Activated B cell treated with CpG ODN at 0.5 μM for 24 hours (primary cell): ENCODE results near the gene FBLN5. TPM values are rescaled to one million over a fixed set of nuclear protein-coding genes. Genes with fewer than 3 reads are reported as not detected.

ENCODE experiments used
- ATAC-seq: fragments of 200-7000 bp; cut with Tn5 transposase; one replicate; pipeline ENCODE4 v1.10.0; 2021; ENCODE audit warnings: low read depth, mild to moderate bottlenecking, moderate library complexity
- CTCF ChIA-PET: fragments of 350-600 bp; sonication (Branson Sonifier 250); formaldehyde crosslinking; loops from one replicate; lab custom pipeline; 2021; ENCODE audit warnings: antibody characterized with exemption; lab: Charles Lee
- POLR2A ChIA-PET: fragments of 350-600 bp; sonication (Branson Sonifier 250); formaldehyde crosslinking; loops from one replicate; lab custom pipeline; 2021; ENCODE audit warnings: antibody characterized with exemption; lab: Charles Lee
- DNase-seq: peaks from one replicate; pipeline ENCODE4 v3.0.0; 2022
- H3K27ac Mint-ChIP-seq: one replicate; pipeline ENCODE4 v1.8.0; 2020; ENCODE audit warnings: mixed read lengths
- H3K27me3 Mint-ChIP-seq: one replicate; pipeline ENCODE4 v1.8.0; 2021; ENCODE audit warnings: mixed read lengths
- H3K36me3 Mint-ChIP-seq: one replicate; pipeline ENCODE4 v1.8.0; 2021; ENCODE audit warnings: low read depth, mixed read lengths
- H3K4me1 Mint-ChIP-seq: one replicate; pipeline ENCODE4 v1.8.0; 2021; ENCODE audit warnings: mixed read lengths
- H3K4me3 Mint-ChIP-seq: one replicate; pipeline ENCODE4 v1.8.0; 2020; ENCODE audit warnings: mild to moderate bottlenecking, mixed read lengths
- H3K9me3 Mint-ChIP-seq: one replicate; pipeline ENCODE4 v1.8.0; 2020; ENCODE audit warnings: mixed read lengths
- CTCF ChIP-seq: fragments of 200-600 bp; IDR thresholded peaks from one replicate; pipeline ENCODE4 v1.8.0; 2022; ENCODE audit warnings: antibody characterized with exemption, mild to moderate bottlenecking
- intact Hi-C: fragments of 100-400 bp; cut with micrococcal nuclease; formaldehyde crosslinking; loops from one replicate; pipeline ENCODE4 v1.15.1; 2024
- total RNA-seq: library from RNA; stranded (reverse); gene quantifications from 2 replicates; pipeline ENCODE4 v1.2.3, GENCODE V29; 2022

Gene FBLN5
- total RNA-seq, 1 donor from 2014 or later = not detected

GRCh38 chr14:91839749-91840148, 107.7 kb downstream of the FBLN5 start:
- intact Hi-C loops = loop anchor here (5.0 kb wide), 2 partner anchors 327 to 1442 kb away; partner anchors contain the start of genes CALM1 and PPP4R3A
- no peak overlapping the region for H3K4me3 Mint-ChIP-seq
- H3K36me3 Mint-ChIP-seq = no peaks in the 10 kb centered on the region
- no peak overlapping the region for H3K27ac Mint-ChIP-seq
- ChIA-PET POLR2A (no interaction called here), CTCF (no interaction called here)
- TF ChIP-seq CTCF = no peak
- peaks cover 5% of the 10 kb centered on the region for H3K27me3 Mint-ChIP-seq
- H3K9me3 Mint-ChIP-seq = no peaks in the 10 kb centered on the region
- ATAC-seq = no peak
- H3K4me1 Mint-ChIP-seq = peaks cover 66% of the 10 kb centered on the region
- DNase-seq = no peak

- no peak for DNase-seq
- CTCF ChIA-PET = no interaction called here
- no peak overlapping the region for H3K27ac Mint-ChIP-seq
- ATAC-seq = no peak
- H3K4me1 Mint-ChIP-seq = peaks cover 57% of the 10 kb centered on the region
- H3K36me3 Mint-ChIP-seq = no peaks in the 10 kb centered on the region
- POLR2A ChIA-PET = no interaction called here
- H3K9me3 Mint-ChIP-seq = no peaks in the 10 kb centered on the region
- intact Hi-C loops = loop anchor here (2.0 to 5.0 kb wide), 3 partner anchors 270 to 1440 kb away; partner anchors contain the start of genes ATXN3, CALM1 and PPP4R3A
- peaks cover 5% of the 10 kb centered on the region for H3K27me3 Mint-ChIP-seq
- H3K4me3 Mint-ChIP-seq = peak overlapping the region; percentile 89
- no peak for TF ChIP-seq CTCF
These were observed 110.4 kb downstream of the FBLN5 start for GRCh38 chr14:91837076-91837475.

- TF ChIP-seq CTCF = no peak
- ATAC-seq (peak; percentile 94), DNase-seq (peak; percentile 68)
- peaks cover 53% of the 10 kb centered on the region for H3K4me1 Mint-ChIP-seq
- H3K9me3 Mint-ChIP-seq = no peaks in the 10 kb centered on the region
- peaks cover 5% of the 10 kb centered on the region for H3K27me3 Mint-ChIP-seq
- H3K27ac Mint-ChIP-seq = peak overlapping the region; percentile 78
- ChIA-PET CTCF (no interaction called here), POLR2A (interaction anchor here (0.5 to 1.2 kb wide), 3 partner anchors 17 to 520 kb away, joined by 3 to 5 read pairs (median 3); no protein-coding TSS in a partner anchor)
- intact Hi-C loops = loop anchor here (1.0 to 5.0 kb wide), 5 partner anchors 18 to 1439 kb away; partner anchors contain the start of genes ATXN3, CALM1 and PPP4R3A
- H3K36me3 Mint-ChIP-seq = no peaks in the 10 kb centered on the region
- peak overlapping the region; percentile 89 for H3K4me3 Mint-ChIP-seq
These were observed 111.3 kb downstream of the FBLN5 start for GRCh38 chr14:91835920-91836843.

GRCh38 chr14:91835197-91835919, 112.1 kb downstream of the FBLN5 start:
- ATAC-seq (no peak), DNase-seq (no peak)
- no peak for TF ChIP-seq CTCF
- Mint-ChIP-seq H3K27ac (peak overlapping the region; percentile 24), H3K36me3 (no peaks in the 10 kb centered on the region), H3K4me3 (peak overlapping the region; percentile 89), H3K27me3 (peaks cover 5% of the 10 kb centered on the region), H3K4me1 (peaks cover 52% of the 10 kb centered on the region), H3K9me3 (no peaks in the 10 kb centered on the region)
- ChIA-PET CTCF (no interaction called here), POLR2A (interaction anchor here (0.5 to 1.2 kb wide), 4 partner anchors 12 to 520 kb away, joined by 3 to 5 read pairs (median 3); no protein-coding TSS in a partner anchor)
- intact Hi-C loops = loop anchor here (5.0 kb wide), 2 partner anchors 323 to 1438 kb away; partner anchors contain the start of genes CALM1 and PPP4R3A
